HG03159 (cell line): Measurements from ENCODE around the gene FADS1.

Experiments
- ATAC-seq: cut with Tn5 transposase; IDR thresholded peaks from one replicate; pipeline ENCODE4 v1.9.1; 2021; ENCODE audit warnings: mild to moderate bottlenecking, moderate library complexity; ENCODE audit not compliant: unreplicated experiment

FADS1 gene

DNA sequence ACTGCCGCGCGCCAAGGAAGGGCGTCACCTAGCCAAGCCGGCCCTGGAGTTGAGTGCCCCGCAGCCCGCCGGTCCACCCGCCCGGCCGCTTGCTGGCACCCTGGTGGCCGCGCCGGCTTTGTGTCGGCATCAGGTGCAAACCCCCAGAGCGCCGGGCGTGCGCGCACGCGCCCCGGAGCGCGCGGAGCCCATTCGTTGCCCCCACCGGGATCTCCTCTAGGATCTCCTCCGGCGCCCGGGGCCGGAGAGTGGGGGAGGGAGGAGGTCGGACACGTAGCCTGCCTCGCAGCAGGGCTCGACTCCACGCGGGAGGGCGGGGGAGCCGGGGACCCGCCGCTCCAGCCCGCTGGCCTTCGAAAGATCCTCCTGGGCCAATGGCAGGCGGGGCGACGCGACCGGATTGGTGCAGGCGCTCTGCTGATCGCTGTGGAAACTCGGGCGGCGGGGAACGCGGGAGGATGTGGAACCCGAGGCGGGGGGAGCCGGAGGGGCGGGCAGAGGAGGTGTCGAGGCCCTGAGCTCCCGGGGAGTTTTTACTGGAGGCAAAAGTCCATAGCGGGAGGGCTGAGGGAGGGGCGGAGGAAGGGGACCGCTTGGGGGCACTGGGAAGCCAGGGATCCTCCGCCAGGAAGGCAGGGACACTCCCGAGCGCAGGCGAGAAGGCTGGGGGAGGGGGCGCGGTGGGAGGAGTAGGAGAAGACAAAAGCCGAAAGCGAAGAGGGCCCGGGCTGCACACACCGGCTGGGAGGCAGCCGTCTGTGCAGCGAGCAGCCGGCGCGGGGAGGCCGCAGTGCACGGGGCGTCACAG lies 11.0 kb upstream of the FADS1 start, which contains the start of gene FADS2:
Gene FADS2 (plus strand): TSS at position 730 of the 808 bp plus-strand sequence. CDS start 91 bp downstream, outside the sequence.
- peak; percentile 37 for ATAC-seq

- ATAC-seq = peak; percentile 11
These were observed 10.2 kb upstream of the FADS1 start for GRCh38 chr11:61826930-61827570.

GRCh38 chr11:61820174-61820573 lies 3.4 kb upstream of the FADS1 start:
- ATAC-seq = no peak

DNA sequence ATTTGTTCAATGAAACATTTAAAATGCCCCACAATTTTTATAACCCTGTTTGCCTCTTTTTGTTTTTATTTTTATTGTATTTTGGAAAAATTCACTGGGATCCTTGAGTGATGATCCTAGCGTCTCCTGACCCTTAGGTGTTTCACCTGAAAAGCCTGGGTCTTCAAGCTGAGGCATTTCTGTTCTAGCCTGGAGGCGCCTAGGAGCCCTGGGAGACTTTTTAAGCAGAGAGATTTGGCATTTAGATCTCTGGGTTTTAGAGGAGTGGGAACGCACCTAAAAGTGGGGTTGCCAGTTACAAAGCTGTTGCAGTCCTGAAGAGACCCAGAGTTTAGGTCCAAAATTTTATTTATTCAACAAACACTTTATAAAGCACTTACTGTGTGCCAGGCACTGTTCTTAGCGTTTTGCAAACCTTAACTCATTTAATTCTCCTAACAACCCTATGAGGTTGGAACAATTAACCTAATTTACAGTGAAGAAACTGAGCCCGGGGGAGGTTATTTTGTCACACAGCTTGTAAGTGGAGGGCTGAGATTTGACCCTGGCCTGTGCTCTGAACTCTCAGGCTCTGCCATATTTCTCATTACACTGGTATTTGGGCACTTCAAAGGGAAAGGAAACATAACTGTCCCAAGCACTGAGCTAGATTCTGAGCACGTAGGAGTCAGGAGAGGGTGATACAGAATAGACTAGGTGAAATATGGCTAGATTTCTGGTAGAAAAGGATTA lies 834 bp upstream of the FADS1 start:
- no peak for ATAC-seq

DNA sequence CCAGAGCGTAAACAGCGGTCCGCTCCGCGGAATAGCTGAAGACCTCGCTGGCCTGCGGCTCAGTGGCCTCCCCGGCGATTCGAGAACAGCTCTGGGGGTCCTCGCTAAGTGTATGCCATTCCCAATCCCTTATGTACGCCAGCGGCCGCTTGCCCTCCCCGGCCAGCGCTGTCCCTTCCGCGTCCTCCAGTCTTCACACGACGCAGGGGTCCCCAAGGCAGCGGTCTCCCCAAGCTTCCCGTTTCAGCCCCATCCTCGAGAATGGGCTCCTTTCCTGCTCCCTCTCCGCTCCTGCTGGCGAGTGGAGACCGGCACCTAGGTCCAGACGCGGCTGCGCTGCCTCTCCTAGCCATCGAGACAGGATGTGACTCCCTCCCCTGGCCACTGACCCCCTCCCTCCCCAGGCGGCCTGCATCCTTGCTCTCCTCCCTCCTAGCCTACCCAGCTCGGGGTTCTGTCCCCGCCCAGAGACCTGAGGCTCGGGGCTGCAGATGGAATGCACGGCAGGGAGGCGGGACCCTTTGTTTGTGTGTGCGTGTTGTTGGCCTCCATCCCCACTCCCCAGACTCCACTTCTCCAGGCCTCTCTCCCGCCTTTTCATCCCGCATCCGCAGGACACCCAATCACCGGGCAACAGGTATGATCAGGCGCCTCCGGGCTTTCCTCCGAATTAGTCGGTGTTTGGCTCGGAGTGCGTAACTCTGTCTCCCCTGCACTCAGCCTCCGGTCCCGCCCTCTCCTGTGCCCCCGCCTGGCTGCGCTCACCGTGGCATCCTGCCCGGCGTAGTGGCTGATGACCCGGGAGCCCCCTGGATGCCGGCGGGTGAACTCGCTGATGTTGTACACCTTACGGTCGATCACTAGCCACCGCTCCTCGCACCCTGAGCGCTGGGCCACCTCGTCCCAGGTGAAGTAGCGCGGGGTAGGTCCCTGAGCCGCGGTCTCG lies 740 bp downstream of the FADS1 start:
- ATAC-seq = peak; percentile 36

GRCh38 chr11:61814958-61815789 lies 1.6 kb downstream of the FADS1 start:
- no peak for ATAC-seq

DNA sequence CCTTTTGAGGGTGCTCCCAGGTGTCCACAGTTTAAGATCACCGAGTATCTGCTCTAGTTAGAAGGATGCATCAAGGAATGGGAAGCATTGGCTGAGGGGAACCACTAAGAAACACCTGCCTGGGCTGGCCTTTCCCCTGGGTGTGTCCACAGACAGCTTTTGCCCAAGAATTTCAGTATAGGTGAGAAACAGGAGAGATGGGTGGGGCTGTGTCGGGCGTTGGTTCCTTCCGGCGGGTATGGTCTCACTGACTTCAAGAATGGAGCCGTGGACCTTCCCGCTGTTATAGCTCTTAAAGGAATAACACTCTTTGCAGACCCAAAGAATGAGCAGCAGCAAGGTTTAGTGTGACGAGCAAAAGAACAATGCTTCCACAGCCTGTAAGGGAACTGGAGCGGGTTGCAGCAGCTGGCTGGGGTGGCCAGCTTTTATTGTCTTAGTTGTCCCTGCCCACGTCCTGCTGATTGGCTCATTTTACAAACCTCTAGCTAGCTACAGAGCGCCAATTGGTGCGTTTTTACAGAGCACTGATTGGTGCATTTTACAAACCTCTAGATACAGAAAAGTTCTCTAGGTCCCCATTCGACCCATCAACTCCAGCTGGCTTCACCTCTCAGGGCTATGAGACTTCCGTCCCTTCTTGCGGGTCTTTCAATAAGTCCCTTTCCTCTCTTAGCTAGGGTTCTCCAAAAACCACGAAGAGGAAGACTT lies 2.4 kb downstream of the FADS1 start:
- no peak for ATAC-seq

DNA sequence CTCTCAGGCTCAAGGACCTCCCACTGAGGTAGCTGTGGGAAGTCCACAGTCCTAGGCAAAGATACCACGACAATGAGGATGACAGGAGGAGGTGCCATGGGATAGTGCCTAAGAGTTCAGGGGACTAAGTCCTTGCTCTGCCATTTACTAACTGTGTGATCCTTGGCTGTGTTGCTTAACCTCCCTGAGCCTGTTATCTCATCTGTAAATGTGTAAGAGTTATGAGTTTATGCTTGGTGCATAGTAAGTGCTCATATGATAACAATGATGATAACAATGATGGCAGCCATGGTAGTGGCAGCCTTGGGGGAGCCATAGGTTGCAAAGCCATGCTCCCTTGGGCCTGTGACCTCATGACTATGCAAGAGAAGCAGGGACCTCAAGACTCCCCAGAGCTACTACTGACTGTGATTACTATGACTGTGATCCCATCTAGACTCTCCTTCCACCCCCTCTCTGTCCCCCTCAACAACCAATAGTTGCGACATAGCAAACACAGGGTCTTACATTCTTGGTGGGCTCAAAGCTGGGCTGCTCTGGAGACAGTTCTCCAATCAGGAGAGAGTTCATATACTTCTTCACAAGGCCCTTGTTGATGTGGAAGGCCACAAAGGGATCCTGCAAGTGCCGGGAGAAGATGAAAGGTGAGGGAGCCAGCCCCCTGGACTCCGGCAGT lies 3.9 kb downstream of the FADS1 start:
- ATAC-seq = no peak

DNA sequence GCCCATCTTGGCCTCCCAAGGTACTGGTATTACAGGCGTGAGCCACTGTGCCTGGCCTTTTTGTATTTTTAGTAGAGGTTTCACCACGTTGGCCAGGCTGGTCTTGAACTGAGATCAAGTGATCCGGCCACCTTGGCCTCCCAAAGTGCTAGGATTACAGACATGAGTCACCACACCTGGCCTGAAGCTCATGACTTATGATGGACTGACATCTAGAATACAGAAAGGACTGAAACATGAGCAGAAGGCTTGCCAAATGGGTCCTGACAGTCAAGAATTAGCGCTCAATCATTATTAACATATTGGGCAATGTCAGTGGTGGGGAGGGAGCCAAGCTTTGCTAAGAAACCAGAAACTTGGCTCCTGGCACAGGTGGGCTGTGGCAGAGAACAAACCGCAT lies 5.0 kb downstream of the FADS1 start:
- no peak for ATAC-seq

- ATAC-seq = no peak
These were observed 6.1 kb downstream of the FADS1 start for GRCh38 chr11:61810671-61811175.

GRCh38 chr11:61806785-61807184 lies 10.0 kb downstream of the FADS1 start:
- ATAC-seq = no peak

GRCh38 chr11:61805146-61805545 lies 11.7 kb downstream of the FADS1 start:
- no peak for ATAC-seq

GRCh38 chr11:61803889-61804647 lies 12.7 kb downstream of the FADS1 start:
- ATAC-seq = no peak

GRCh38 chr11:61802605-61803004 lies 14.2 kb downstream of the FADS1 start:
- ATAC-seq = no peak

GRCh38 chr11:61800331-61801281 lies 16.2 kb downstream of the FADS1 start:
- ATAC-seq = no peak

GRCh38 chr11:61799665-61800284 lies 17.0 kb downstream of the FADS1 start:
- ATAC-seq = no peak
